K562 (cell line): ENCODE measurements around the gene FTO. TPM values are rescaled to one million over a fixed set of nuclear protein-coding genes. Genes with fewer than 3 reads are reported as not detected.

Source experiments
- CHD2 ChIP-seq: IDR thresholded peaks from 2 replicates; pipeline ENCODE4 v1.6.1; 2011; ENCODE audit warnings: low read depth, low read length
- JUND ChIP-seq, 2 experiments: IDR thresholded peaks; 2 replicates in 1 of 2; 3 replicates in 1 of 2; pipeline ENCODE4 v1.6.1; 2011; ENCODE audit warnings: borderline replicate concordance in 2 of 2, low read depth in 2 of 2, low read length in 2 of 2, improper control_type of control experiment in 1 of 2, missing biosample characterization in 1 of 2, missing genetic modification characterization in 1 of 2, missing genetic modification reagents in 1 of 2
- KHSRP ChIP-seq: fragments of 450-650 bp; IDR thresholded peaks from 2 replicates; pipeline ENCODE4 v1.6.1; 2017
- MTF1 ChIP-seq: fragments of 250-450 bp; sonication (Bioruptor Pico); IDR thresholded peaks from 2 replicates; pipeline ENCODE4 v1.9.0; 2021; ENCODE audit warnings: moderate library complexity, mild to moderate bottlenecking, inconsistent platforms, borderline replicate concordance
- NR3C1 ChIP-seq: sonication (generic); formaldehyde crosslinking; IDR thresholded peaks from 2 replicates; pipeline ENCODE4 v1.8.1; 2022; ENCODE audit warnings: missing genetic modification reagents
- RFX5 ChIP-seq: IDR thresholded peaks from 2 replicates; pipeline ENCODE4 v1.6.1; 2011; ENCODE audit warnings: low read depth, mild to moderate bottlenecking, improper control_type of control experiment, low read length
- RFX7 ChIP-seq: fragments of 250-450 bp; sonication (Bioruptor Pico); IDR thresholded peaks from 2 replicates; pipeline ENCODE4 v1.5.1; 2021; ENCODE audit warnings: mild to moderate bottlenecking
- SMC3 ChIP-seq: conservative IDR thresholded peaks from 2 replicates; pipeline ENCODE4 v1.6.1; 2011; ENCODE audit warnings: low read depth, low read length, improper control_type of control experiment; ENCODE audit not compliant: insufficient read depth
- polyA plus RNA-seq, 8 experiments: library from polyadenylated mRNA; depleted of rRNA in 4 of 8; stranded (reverse) in 5 of 8; unstranded in 3 of 8; fragments of >200 nt; fragmentation: Nextera tagmentation in 2 of 8; fragmentation: Illumina TruSeq in 1 of 8; extraction: Ambion mirVana in 2 of 8; extraction: Trizol in 1 of 8; gene quantifications; 2 replicates each; pipeline versions ENCODE4 v1.2.1 to v1.2.3, GENCODE V29; 2011 to 2014; ENCODE audit warnings: inconsistent platforms in 1 of 8, missing spikeins in 1 of 8
- total RNA-seq, 7 experiments: library from RNA; depleted of rRNA in 6 of 7; stranded (reverse); fragments of >200 nt in 6 of 7; fragmentation: Illumina TruSeq in 2 of 7; extraction: Trizol in 2 of 7; gene quantifications; 2 replicates each; pipeline versions ENCODE4 v1.2.1 to v1.2.3, GENCODE V29; 2011 to 2021; ENCODE audit warnings: low replicate concordance in 1 of 7
- TF ChIP-seq, protein P1 (sequence below), 2 experiments: fragments of 450-650 bp; formaldehyde crosslinking in 1 of 2; IDR thresholded peaks; 2 replicates each; pipeline versions ENCODE4 v1.4.0 to v1.6.1; 2014 to 2020; ENCODE audit warnings: mild to moderate bottlenecking in 2 of 2, borderline replicate concordance in 1 of 2, low read depth in 1 of 2
- TF ChIP-seq, protein P2 (sequence below), 2 experiments: fragments of 450-650 bp; IDR thresholded peaks; 2 replicates each; pipeline ENCODE4 v1.6.1; 2016; ENCODE audit warnings: mild to moderate bottlenecking in 2 of 2, borderline replicate concordance in 1 of 2, low read depth in 1 of 2, moderate library complexity in 1 of 2

FTO gene
- total and polyA plus RNA-seq, 9 of the 15 experiments (the other 6 are each of a cell fraction or from before 2014, with no cell fraction given), result 11.3 to 27.7 (median 25.5) TPM

DNA sequence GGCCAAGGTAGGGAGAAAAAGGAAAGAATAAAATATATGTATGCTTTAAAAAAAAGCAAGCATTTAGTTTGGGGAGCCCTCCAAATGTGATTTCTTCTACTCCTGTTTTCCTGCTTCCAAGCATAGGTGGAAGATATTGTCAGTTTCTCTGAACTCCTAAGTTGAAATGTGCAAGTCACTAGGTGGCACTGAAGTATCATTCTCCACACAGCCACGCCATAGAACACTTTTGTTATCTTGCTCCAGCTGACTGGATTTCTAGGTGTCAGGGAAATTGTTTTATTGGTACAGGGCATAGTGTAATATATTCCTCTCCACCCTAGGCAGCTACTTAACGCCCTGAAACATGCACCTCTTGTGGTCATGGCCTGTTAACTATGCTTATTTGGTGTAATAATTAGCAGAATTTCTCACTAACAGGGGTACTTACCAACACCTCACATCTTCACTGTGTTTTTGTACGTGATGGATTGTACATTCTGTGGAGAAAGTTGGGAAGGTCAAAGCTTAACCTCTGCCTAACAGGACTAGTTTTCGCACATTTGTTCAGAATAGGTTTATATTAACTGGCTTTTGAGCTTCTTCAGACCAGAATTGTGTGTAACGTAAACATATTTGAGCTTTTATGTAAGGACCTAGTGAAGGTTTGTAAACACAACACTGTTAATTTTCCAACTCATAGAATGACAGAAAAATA is 69.3 kb downstream of the FTO start (continued):
- TF ChIP-seq, protein P1, sequence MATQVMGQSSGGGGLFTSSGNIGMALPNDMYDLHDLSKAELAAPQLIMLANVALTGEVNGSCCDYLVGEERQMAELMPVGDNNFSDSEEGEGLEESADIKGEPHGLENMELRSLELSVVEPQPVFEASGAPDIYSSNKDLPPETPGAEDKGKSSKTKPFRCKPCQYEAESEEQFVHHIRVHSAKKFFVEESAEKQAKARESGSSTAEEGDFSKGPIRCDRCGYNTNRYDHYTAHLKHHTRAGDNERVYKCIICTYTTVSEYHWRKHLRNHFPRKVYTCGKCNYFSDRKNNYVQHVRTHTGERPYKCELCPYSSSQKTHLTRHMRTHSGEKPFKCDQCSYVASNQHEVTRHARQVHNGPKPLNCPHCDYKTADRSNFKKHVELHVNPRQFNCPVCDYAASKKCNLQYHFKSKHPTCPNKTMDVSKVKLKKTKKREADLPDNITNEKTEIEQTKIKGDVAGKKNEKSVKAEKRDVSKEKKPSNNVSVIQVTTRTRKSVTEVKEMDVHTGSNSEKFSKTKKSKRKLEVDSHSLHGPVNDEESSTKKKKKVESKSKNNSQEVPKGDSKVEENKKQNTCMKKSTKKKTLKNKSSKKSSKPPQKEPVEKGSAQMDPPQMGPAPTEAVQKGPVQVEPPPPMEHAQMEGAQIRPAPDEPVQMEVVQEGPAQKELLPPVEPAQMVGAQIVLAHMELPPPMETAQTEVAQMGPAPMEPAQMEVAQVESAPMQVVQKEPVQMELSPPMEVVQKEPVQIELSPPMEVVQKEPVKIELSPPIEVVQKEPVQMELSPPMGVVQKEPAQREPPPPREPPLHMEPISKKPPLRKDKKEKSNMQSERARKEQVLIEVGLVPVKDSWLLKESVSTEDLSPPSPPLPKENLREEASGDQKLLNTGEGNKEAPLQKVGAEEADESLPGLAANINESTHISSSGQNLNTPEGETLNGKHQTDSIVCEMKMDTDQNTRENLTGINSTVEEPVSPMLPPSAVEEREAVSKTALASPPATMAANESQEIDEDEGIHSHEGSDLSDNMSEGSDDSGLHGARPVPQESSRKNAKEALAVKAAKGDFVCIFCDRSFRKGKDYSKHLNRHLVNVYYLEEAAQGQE (IDR thresholded peaks at IDR 0.05; ENCODE audit: borderline replicate concordance), result peak; percentile 54; the same call in 1 of the 2 replicates
- TF ChIP-seq, protein P1 (CRISPR knock-in tag; IDR thresholded peaks at IDR 0.05; ENCODE audit: low read depth), result no peak
- TF ChIP-seq RFX5, result no peak
- 0 out of 2 replicates have a peak, but pooled peaks have one; percentile 8 for TF ChIP-seq JUND (IDR thresholded peaks at IDR 0.05; ENCODE audit: borderline replicate concordance, low read depth, low read length)
- no peak for TF ChIP-seq JUND (tag; IDR thresholded peaks at IDR 0.05; ENCODE audit: borderline replicate concordance, low read depth, low read length)
- TF ChIP-seq CHD2, result no peak
- TF ChIP-seq, protein P2, sequence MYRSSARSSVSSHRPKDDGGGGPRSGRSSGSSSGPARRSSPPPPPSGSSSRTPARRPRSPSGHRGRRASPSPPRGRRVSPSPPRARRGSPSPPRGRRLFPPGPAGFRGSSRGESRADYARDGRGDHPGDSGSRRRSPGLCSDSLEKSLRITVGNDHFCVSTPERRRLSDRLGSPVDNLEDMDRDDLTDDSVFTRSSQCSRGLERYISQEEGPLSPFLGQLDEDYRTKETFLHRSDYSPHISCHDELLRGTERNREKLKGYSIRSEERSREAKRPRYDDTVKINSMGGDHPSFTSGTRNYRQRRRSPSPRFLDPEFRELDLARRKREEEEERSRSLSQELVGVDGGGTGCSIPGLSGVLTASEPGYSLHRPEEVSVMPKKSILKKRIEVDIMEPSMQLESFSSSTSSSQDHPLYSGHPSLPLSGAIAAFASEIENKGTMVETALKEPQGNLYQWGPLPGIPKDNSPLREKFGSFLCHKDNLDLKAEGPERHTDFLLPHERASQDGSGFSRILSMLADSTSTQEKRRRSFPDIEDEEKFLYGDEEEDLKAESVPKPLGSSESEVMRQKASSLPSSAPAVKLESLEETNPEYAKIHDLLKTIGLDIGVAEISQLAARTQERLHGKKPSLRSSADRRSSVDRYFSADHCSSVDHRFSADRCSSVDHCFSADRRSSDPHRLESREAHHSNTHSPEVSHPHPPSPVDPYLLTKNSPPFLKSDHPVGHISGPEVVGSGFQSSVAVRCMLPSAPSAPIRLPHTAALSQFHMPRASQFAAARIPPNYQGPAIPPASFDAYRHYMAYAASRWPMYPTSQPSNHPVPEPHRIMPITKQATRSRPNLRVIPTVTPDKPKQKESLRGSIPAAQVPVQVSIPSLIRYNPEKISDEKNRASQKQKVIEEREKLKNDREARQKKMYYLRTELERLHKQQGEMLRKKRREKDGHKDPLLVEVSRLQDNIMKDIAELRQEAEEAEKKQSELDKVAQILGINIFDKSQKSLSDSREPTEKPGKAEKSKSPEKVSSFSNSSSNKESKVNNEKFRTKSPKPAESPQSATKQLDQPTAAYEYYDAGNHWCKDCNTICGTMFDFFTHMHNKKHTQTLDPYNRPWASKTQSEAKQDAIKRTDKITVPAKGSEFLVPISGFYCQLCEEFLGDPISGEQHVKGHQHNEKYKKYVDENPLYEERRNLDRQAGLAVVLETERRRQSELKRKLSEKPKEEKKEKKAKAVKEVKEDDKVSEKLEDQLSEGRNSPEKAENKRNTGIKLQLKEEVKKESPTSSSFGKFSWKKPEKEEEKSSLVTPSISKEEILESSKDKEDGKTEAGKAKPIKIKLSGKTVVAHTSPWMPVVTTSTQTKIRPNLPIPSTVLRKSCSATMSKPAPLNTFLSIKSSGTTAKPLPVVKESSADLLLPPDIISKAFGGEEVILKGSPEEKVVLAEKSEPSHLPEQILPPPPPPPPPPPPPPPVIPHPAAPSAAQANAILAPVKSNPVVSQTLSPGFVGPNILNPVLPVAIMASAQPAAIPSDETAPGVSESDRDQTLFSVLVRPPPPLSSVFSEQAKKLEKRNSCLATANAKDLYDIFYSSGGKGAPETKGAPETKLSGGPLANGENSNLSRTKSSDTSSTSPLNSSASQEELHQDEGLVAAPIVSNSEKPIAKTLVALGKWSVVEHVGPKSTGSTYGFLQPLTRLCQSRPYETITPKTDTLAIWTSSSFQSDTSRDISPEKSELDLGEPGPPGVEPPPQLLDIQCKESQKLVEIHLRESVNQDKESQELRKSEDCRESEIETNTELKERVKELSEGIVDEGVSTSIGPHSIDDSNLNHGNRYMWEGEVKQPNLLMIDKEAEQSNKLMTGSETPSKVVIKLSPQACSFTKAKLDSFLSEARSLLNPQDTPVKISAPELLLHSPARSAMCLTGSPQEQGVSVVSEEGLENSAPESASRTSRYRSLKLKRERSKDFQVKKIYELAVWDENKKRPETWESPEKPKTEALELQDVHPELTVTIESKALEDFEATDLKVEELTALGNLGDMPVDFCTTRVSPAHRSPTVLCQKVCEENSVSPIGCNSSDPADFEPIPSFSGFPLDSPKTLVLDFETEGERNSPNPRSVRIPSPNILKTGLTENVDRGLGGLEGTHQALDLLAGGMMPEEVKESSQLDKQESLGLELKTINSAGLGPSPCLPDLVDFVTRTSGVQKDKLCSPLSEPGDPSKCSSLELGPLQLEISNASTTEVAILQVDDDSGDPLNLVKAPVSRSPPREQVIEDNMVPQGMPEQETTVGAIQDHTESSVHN (IDR thresholded peaks at IDR 0.05; ENCODE audit: borderline replicate concordance in 1 of 2, low read depth in 1 of 2), result no peak
- peak; percentile 38; the same call in 1 of the 2 replicates for TF ChIP-seq SMC3
- no peak for TF ChIP-seq NR3C1 (CRISPR knock-in tag)
- TF ChIP-seq KHSRP, result no peak
- no peak for TF ChIP-seq MTF1
- TF ChIP-seq RFX7 (CRISPR knock-in tag), result no peak
